Activated T-cell treated with anti-CD3 and anti-CD28 coated beads, Interleukin-2, amount 50 U/mL, for 4 hours (primary cell): ENCODE measurements around the gene NDUFB11. TPM values are rescaled to one million over a fixed set of nuclear protein-coding genes. Genes with fewer than 3 reads are reported as not detected.

Experiments used
- ATAC-seq, 2 donors: fragments of 200-7000 bp; cut with Tn5 transposase; one replicate each; pipeline ENCODE4 v1.10.0; 2021
- DNase-seq: peaks from one replicate; pipeline ENCODE4 v3.0.0-alpha.2; 2020
- H3K27me3 Mint-ChIP-seq: one replicate; pipeline ENCODE4 v1.8.0; 2021; ENCODE audit warnings: low read depth, mixed read lengths
- H3K36me3 Mint-ChIP-seq: one replicate; pipeline ENCODE4 v1.8.0; 2022; ENCODE audit warnings: mixed read lengths; ENCODE audit not compliant: insufficient read depth
- H3K4me1 Mint-ChIP-seq: one replicate; pipeline ENCODE4 v1.8.0; 2021; ENCODE audit warnings: low read depth, mixed read lengths
- H3K4me3 Mint-ChIP-seq: one replicate; pipeline ENCODE4 v1.8.0; 2021; ENCODE audit warnings: mild to moderate bottlenecking, moderate library complexity, mixed read lengths
- H3K9me3 Mint-ChIP-seq: one replicate; pipeline ENCODE4 v1.8.0; 2021; ENCODE audit warnings: mixed read lengths
- total RNA-seq, 3 donors: library from RNA; stranded (reverse); gene quantifications; one replicate each; pipeline ENCODE4 v1.2.1, GENCODE V29; 2021

Gene NDUFB11
- total RNA-seq, 3 donors from 2014 or later: 95.3 to 103 (median 100) TPM

GRCh38 chrX:47169273-47169672 is 24.8 kb upstream of the NDUFB11 start:
- no peaks in the 10 kb centered on the region for H3K9me3 Mint-ChIP-seq
- peaks cover 9% of the 10 kb centered on the region for H3K36me3 Mint-ChIP-seq
- peaks cover 2% of the 10 kb centered on the region for H3K4me1 Mint-ChIP-seq
- no peak overlapping the region for H3K4me3 Mint-ChIP-seq
- no peaks in the 10 kb centered on the region for H3K27me3 Mint-ChIP-seq
- ATAC-seq (no peak), DNase-seq (no peak)

GRCh38 chrX:47168495-47169073 is 24.1 kb upstream of the NDUFB11 start:
- Mint-ChIP-seq H3K4me1 (peaks cover 2% of the 10 kb centered on the region), H3K27me3 (no peaks in the 10 kb centered on the region), H3K4me3 (no peak overlapping the region), H3K36me3 (peaks cover 9% of the 10 kb centered on the region), H3K9me3 (no peaks in the 10 kb centered on the region)
- no peak for DNase-seq
- no peak for ATAC-seq

GRCh38 chrX:47166126-47166525 is 21.6 kb upstream of the NDUFB11 start:
- Mint-ChIP-seq H3K9me3 (no peaks in the 10 kb centered on the region), H3K4me3 (no peak overlapping the region), H3K27me3 (no peaks in the 10 kb centered on the region), H3K36me3 (peaks cover 11% of the 10 kb centered on the region), H3K4me1 (peaks cover 2% of the 10 kb centered on the region)
- ATAC-seq: no peak
- DNase-seq: no peak

- no peak for ATAC-seq
- Mint-ChIP-seq H3K36me3 (peaks cover 11% of the 10 kb centered on the region), H3K4me3 (no peak overlapping the region), H3K4me1 (peaks cover 9% of the 10 kb centered on the region), H3K27me3 (no peaks in the 10 kb centered on the region), H3K9me3 (no peaks in the 10 kb centered on the region)
- DNase-seq: no peak
Observed at GRCh38 chrX:47164420-47164819, 19.9 kb upstream of the NDUFB11 start.

- peaks cover 10% of the 10 kb centered on the region for H3K36me3 Mint-ChIP-seq
- H3K4me3 Mint-ChIP-seq: no peak overlapping the region
- no peaks in the 10 kb centered on the region for H3K9me3 Mint-ChIP-seq
- no peaks in the 10 kb centered on the region for H3K27me3 Mint-ChIP-seq
- peaks cover 7% of the 10 kb centered on the region for H3K4me1 Mint-ChIP-seq
- ATAC-seq: no peak
- no peak for DNase-seq
Observed at GRCh38 chrX:47162927-47163583, 18.6 kb upstream of the NDUFB11 start.

GRCh38 chrX:47160781-47161180 is 16.3 kb upstream of the NDUFB11 start:
- ATAC-seq (no peak), DNase-seq (no peak)
- peaks cover 7% of the 10 kb centered on the region for H3K4me1 Mint-ChIP-seq
- no peak overlapping the region for H3K4me3 Mint-ChIP-seq
- peaks cover 10% of the 10 kb centered on the region for H3K36me3 Mint-ChIP-seq
- no peaks in the 10 kb centered on the region for H3K9me3 Mint-ChIP-seq
- no peaks in the 10 kb centered on the region for H3K27me3 Mint-ChIP-seq

DNA sequence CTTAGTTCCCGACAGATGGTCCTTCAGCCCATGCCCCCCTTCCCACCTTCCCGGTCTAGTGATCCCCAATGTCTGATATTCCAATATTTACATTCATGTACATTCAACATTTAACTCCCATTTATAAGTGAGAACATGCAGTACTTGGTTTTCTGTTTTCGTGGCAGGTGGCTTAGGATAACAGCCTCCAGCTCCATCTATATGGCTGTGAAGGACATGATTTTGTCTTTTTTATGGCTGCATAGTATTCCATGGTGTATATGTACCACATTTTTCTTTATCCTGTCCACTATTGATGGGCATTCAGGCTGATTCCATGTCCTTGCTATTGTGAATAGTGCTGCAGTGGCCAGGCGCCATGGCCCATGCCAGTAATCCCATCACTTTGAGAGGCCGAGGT is 14.3 kb upstream of the NDUFB11 start:
- Mint-ChIP-seq H3K27me3 (no peaks in the 10 kb centered on the region), H3K9me3 (no peaks in the 10 kb centered on the region), H3K36me3 (peaks cover 6% of the 10 kb centered on the region), H3K4me3 (no peak overlapping the region), H3K4me1 (peaks cover 7% of the 10 kb centered on the region)
- DNase-seq: no peak
- no peak for ATAC-seq

DNA sequence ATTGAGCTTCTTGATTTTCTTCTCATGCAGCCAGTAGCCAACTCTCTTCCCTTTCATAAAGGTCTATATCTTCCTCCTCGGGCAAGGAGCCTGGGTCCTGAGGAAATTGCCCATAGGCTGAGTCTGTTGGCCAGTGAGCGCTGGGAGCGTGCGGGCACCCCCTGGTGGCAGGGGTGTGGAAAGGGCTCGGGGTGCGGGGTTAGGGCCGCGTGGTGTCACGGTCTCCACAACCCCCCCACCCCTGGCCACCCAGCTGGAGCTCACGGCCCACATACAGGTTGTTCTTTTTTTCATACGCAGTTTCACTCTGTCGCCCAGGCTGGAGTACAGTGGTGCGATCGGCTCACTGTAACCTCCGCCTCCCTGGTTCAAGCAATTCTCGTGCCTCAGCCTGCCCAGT is 13.6 kb upstream of the NDUFB11 start:
- Mint-ChIP-seq H3K36me3 (peaks cover 6% of the 10 kb centered on the region), H3K9me3 (no peaks in the 10 kb centered on the region)

GRCh38 chrX:47156611-47157520 is 12.4 kb upstream of the NDUFB11 start:
- no peaks in the 10 kb centered on the region for H3K9me3 Mint-ChIP-seq
- peaks cover 7% of the 10 kb centered on the region for H3K4me1 Mint-ChIP-seq
- DNase-seq: no peak
- H3K36me3 Mint-ChIP-seq: peaks cover 3% of the 10 kb centered on the region
- ATAC-seq: no peak
- no peak overlapping the region for H3K4me3 Mint-ChIP-seq
- no peaks in the 10 kb centered on the region for H3K27me3 Mint-ChIP-seq

More for the DNA sequence above, 13.6 kb upstream of the NDUFB11 start:
- Mint-ChIP-seq H3K4me1 (peaks cover 7% of the 10 kb centered on the region), H3K4me3 (no peak overlapping the region), H3K27me3 (no peaks in the 10 kb centered on the region)
- ATAC-seq (no peak), DNase-seq (no peak)

DNA sequence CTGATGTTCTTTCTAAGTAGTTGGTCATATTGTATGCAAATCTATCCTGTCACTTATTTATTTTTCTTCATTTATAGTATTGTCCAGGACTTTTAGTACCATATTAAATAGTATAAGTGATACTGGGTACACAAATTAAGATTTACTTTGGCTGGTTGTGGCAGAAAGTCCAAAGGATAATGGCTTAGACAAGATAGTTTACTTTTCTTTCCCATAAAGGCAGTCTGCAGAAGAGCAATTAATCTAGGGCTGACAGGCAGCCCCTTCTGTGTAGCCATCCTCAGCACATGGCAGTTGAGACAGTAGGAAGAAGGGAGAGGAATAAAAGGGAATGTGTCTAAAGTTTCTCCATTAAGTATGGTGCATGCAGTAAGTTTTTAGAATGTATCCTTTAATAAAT is 6.9 kb upstream of the NDUFB11 start:
- no peak for ATAC-seq
- H3K4me3 Mint-ChIP-seq: no peak overlapping the region
- H3K36me3 Mint-ChIP-seq: peaks cover 5% of the 10 kb centered on the region
- no peak for DNase-seq
- peaks cover 16% of the 10 kb centered on the region for H3K4me1 Mint-ChIP-seq
- no peaks in the 10 kb centered on the region for H3K27me3 Mint-ChIP-seq
- H3K9me3 Mint-ChIP-seq: no peaks in the 10 kb centered on the region

DNA sequence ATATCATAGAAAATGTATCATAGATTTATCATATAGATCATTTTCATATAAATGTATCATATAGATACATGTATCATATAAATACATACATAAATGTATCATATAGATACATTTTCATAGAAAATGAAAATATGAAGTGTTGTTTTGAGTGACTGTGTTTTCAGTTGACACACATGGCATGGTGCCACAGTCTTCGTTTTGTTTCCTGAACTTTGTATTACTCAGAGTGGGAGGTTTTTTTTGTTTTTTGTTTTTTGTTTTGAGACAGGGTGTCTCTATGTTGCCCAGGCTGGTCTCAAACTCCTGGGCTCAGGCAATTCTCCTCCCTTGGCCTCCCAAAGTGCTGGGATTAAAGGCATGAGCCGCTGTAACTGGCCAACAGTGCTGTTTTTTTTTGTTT is 4.4 kb upstream of the NDUFB11 start:
- H3K9me3 Mint-ChIP-seq: no peaks in the 10 kb centered on the region
- peaks cover 5% of the 10 kb centered on the region for H3K36me3 Mint-ChIP-seq
- H3K27me3 Mint-ChIP-seq: no peaks in the 10 kb centered on the region
- no peak overlapping the region for H3K4me3 Mint-ChIP-seq
- DNase-seq: no peak
- ATAC-seq: no peak
- H3K4me1 Mint-ChIP-seq: peaks cover 19% of the 10 kb centered on the region

- H3K4me3 Mint-ChIP-seq: peak overlapping the region; percentile 99
- ATAC-seq: no peak
- no peak for DNase-seq
- no peaks in the 10 kb centered on the region for H3K27me3 Mint-ChIP-seq
- no peaks in the 10 kb centered on the region for H3K9me3 Mint-ChIP-seq
- H3K36me3 Mint-ChIP-seq: peaks cover 12% of the 10 kb centered on the region
- H3K4me1 Mint-ChIP-seq: peaks cover 24% of the 10 kb centered on the region
Observed at GRCh38 chrX:47146936-47147859, 2.7 kb upstream of the NDUFB11 start.

GRCh38 chrX:47146121-47146935 is 1.8 kb upstream of the NDUFB11 start:
- H3K4me1 Mint-ChIP-seq: peaks cover 24% of the 10 kb centered on the region
- H3K9me3 Mint-ChIP-seq: no peaks in the 10 kb centered on the region
- H3K27me3 Mint-ChIP-seq: no peaks in the 10 kb centered on the region
- peaks cover 13% of the 10 kb centered on the region for H3K36me3 Mint-ChIP-seq
- peak overlapping the region; percentile 99 for H3K4me3 Mint-ChIP-seq
- ATAC-seq (no peak), DNase-seq (no peak)
